ENCODE data around the gene CFAP100. TPM values are rescaled to one million over a fixed set of nuclear protein-coding genes. Genes with fewer than 3 reads are reported as not detected.

CFAP100 gene
- total RNA-seq, 1 experiment from 2014 or later: not detected

DNA sequence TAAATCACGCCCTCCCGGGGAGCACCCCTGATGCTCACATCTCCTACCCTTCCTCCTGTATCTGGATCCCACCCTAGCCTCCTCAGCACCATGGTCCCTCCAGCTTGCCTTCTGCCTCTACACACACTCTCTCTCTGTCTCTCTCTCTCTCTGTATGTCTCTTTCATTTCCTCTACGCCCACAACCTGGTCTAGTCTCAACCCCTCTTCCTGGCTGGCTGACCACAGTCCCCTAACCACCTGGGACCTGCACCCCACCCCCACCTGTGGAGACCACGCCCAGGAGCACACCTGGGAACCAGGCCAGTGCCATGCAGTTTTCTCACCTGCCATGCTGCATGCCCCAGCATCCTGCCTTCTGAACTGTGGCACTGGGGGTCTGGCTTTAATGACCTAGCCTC, 4.0 kb upstream of the CFAP100 start:
- Histone ChIP-seq H3K4me1 (no peaks in the 10 kb centered on the region), H3K4me3 (ENCODE audit: low read depth, low read length) (no peak overlapping the region), H3K9me3 (no peaks in the 10 kb centered on the region), H3K27me3 (replicated peaks; ENCODE audit: control insufficient read depth, insufficient read depth, low read length) (no peaks in the 10 kb centered on the region; the same call in 1 of the 2 replicates), H3K36me3 (ENCODE audit: control insufficient read depth, insufficient read depth, low read length) (no peaks in the 10 kb centered on the region)
- TF ChIP-seq, protein P1, sequence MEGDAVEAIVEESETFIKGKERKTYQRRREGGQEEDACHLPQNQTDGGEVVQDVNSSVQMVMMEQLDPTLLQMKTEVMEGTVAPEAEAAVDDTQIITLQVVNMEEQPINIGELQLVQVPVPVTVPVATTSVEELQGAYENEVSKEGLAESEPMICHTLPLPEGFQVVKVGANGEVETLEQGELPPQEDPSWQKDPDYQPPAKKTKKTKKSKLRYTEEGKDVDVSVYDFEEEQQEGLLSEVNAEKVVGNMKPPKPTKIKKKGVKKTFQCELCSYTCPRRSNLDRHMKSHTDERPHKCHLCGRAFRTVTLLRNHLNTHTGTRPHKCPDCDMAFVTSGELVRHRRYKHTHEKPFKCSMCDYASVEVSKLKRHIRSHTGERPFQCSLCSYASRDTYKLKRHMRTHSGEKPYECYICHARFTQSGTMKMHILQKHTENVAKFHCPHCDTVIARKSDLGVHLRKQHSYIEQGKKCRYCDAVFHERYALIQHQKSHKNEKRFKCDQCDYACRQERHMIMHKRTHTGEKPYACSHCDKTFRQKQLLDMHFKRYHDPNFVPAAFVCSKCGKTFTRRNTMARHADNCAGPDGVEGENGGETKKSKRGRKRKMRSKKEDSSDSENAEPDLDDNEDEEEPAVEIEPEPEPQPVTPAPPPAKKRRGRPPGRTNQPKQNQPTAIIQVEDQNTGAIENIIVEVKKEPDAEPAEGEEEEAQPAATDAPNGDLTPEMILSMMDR (IDR thresholded peaks at IDR 0.05; ENCODE audit: insufficient read depth in 1 of 2, low read depth in 1 of 2, low read length in 1 of 2, severe bottlenecking in 1 of 2, unreplicated experiment in 1 of 2): no peak
- Mint-ChIP-seq H3K9me3 (ENCODE audit: unreplicated experiment) (no peaks in the 10 kb centered on the region), H3K36me3 (ENCODE audit: insufficient read depth, unreplicated experiment) (no peaks in the 10 kb centered on the region), H3K4me1 (ENCODE audit: low read depth, unreplicated experiment) (peaks cover 6% of the 10 kb centered on the region), H3K4me3 (ENCODE audit: unreplicated experiment) (no peak overlapping the region), H3K27me3 (ENCODE audit: insufficient read depth, unreplicated experiment) (peaks cover 9% of the 10 kb centered on the region), H3K27ac (ENCODE audit: unreplicated experiment) (no peak overlapping the region)
- intact Hi-C loops (cut with micrococcal nuclease; ENCODE audit: unreplicated experiment): no loop called here
- no TSS peak for BruUV-seq (replicated peaks)
- CTCF ChIA-PET: interaction anchor here (1.3 kb wide), 1 partner anchor 257 kb away, joined by 3 read pairs; no protein-coding TSS in a partner anchor
- peak in 1 of 2 experiments; percentile 24 for DNase-seq
- POLR2A ChIA-PET: no interaction called here

DNA sequence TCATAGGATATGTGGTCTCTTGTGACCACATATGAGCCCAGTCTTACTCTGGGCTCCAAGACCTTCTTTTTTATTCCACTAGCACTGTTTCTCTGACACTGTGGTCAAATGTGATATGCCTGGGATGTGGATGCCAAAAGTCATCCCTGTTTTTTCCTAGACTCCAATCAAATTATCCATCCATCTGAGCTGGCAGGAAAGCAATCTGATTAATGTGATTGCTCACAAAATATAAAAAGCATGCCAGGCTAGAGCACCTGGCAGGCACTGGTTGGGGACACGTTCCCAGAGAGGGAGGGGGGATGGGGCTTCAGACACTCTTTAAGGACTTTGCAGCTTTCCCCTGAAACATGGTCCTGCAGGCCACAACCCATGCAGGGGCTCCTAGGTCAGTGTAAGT, 3.1 kb upstream of the CFAP100 start:
- Histone ChIP-seq H3K36me3 (ENCODE audit: control insufficient read depth, insufficient read depth, low read length) (no peaks in the 10 kb centered on the region), H3K9me3 (no peaks in the 10 kb centered on the region), H3K27me3 (replicated peaks; ENCODE audit: control insufficient read depth, insufficient read depth, low read length) (no peaks in the 10 kb centered on the region; the same call in 1 of the 2 replicates), H3K4me3 (ENCODE audit: low read depth, low read length) (no peak overlapping the region), H3K4me1 (no peaks in the 10 kb centered on the region)
- Mint-ChIP-seq H3K36me3 (ENCODE audit: insufficient read depth, unreplicated experiment) (no peaks in the 10 kb centered on the region), H3K4me1 (ENCODE audit: low read depth, unreplicated experiment) (peaks cover 6% of the 10 kb centered on the region), H3K27me3 (ENCODE audit: insufficient read depth, unreplicated experiment) (peaks cover 9% of the 10 kb centered on the region), H3K4me3 (ENCODE audit: unreplicated experiment) (no peak overlapping the region), H3K27ac (ENCODE audit: unreplicated experiment) (no peak overlapping the region), H3K9me3 (ENCODE audit: unreplicated experiment) (no peaks in the 10 kb centered on the region)
- ChIA-PET POLR2A (no interaction called here), CTCF (no interaction called here)
- intact Hi-C loops (cut with micrococcal nuclease; ENCODE audit: unreplicated experiment): no loop called here
- DNase-seq: no peak
- BruUV-seq (replicated peaks): no TSS peak
- TF ChIP-seq, protein P1 (IDR thresholded peaks at IDR 0.05; ENCODE audit: insufficient read depth in 1 of 2, low read depth in 1 of 2, low read length in 1 of 2, severe bottlenecking in 1 of 2, unreplicated experiment in 1 of 2): no peak

DNA sequence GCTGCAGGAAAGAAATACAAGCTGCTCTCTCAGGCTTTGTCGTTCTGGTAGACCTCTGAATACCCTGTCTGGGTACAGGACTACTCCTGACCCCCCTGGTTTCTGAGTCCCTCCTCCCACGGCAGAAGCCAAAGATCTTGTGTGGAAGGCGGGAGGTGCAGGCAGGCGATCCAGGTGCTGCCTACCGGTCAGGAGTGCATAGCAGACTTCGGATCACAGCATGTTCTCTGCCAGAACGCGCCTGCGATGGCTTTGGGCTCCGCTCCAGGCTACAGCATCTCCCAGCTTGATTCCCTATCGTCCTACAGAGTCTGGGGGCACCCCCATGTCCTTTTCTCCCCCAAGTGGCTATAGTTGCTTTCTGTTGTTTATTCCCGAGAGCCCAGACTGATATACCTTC, 2.5 kb upstream of the CFAP100 start:
- no peaks in the 10 kb centered on the region for H3K36me3 ChIP-seq (ENCODE audit: control insufficient read depth, insufficient read depth, low read length)
- no peaks in the 10 kb centered on the region for H3K4me1 ChIP-seq
- intact Hi-C loops (cut with micrococcal nuclease; ENCODE audit: unreplicated experiment): no loop called here
- Mint-ChIP-seq H3K4me1 (ENCODE audit: low read depth, unreplicated experiment) (peaks cover 6% of the 10 kb centered on the region), H3K9me3 (ENCODE audit: unreplicated experiment) (no peaks in the 10 kb centered on the region), H3K36me3 (ENCODE audit: insufficient read depth, unreplicated experiment) (no peaks in the 10 kb centered on the region), H3K27me3 (ENCODE audit: insufficient read depth, unreplicated experiment) (peaks cover 9% of the 10 kb centered on the region), H3K27ac (ENCODE audit: unreplicated experiment) (no peak overlapping the region), H3K4me3 (ENCODE audit: unreplicated experiment) (no peak overlapping the region)
- no peak for DNase-seq
- no TSS peak for BruUV-seq (replicated peaks)
- ChIA-PET POLR2A (no interaction called here), CTCF (no interaction called here)
- TF ChIP-seq, protein P1 (IDR thresholded peaks at IDR 0.05; ENCODE audit: insufficient read depth in 1 of 2, low read depth in 1 of 2, low read length in 1 of 2, severe bottlenecking in 1 of 2, unreplicated experiment in 1 of 2): no peak
- H3K4me3 ChIP-seq (ENCODE audit: low read depth, low read length): no peak overlapping the region
- no peaks in the 10 kb centered on the region for H3K9me3 ChIP-seq
- H3K27me3 ChIP-seq (replicated peaks; ENCODE audit: control insufficient read depth, insufficient read depth, low read length): no peaks in the 10 kb centered on the region; the same call in 1 of the 2 replicates

Data from Caco-2 (cell line).